ENCODE data around the gene TARP.
A peak's percentile ranks its signal among the peaks of the same experiment; 100 is the strongest.

TARP gene

GRCh38 chr7:38273286-38273995 is at the start of gene TARP:
TARP (minus strand) TSS chr7:38273636.
- no peak for DNase-seq (ENCODE audit: low spot score)

DNA sequence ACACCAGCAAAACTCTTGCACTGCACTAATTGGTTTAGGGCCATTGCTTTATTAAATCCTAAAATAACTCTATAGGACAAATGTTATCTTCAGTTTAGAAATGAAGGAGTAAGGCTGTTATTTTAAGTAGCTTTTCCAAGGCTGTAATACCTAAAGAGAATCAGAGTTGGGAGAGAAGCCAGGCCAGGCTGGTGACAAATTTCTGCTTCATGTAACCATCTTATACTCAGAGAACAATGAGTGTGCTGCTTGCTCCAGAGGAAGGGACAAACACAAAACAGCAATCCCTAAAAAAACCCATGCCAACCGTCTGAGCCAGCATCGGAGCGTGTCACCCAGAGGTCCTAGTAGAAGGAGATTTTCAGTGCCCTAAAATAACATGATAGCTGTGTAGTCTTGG is 49.7 kb upstream of the TARP start:
- DNase-seq (ENCODE audit: low spot score), result no peak

DNA sequence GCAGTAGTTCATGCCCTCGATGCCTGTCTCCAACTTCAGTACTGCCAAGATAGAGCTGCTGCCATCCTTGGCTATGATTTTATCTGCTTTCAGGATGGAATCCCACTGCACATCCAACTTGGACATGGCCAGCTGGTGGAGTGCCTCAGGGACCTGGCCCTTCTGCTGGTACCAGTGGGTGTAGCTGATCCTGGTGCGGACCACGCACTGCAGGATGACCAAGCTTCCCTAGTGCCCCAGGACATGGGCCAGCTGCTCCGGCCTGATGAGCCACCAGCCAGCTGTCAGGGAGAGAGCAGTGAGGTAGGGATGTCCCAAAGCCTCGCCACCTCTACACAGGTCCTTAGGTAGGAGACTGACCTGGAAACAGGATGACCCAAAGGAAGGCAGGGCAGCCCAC is 49.0 kb upstream of the TARP start:
- no peak for DNase-seq (ENCODE audit: low spot score)

DNA sequence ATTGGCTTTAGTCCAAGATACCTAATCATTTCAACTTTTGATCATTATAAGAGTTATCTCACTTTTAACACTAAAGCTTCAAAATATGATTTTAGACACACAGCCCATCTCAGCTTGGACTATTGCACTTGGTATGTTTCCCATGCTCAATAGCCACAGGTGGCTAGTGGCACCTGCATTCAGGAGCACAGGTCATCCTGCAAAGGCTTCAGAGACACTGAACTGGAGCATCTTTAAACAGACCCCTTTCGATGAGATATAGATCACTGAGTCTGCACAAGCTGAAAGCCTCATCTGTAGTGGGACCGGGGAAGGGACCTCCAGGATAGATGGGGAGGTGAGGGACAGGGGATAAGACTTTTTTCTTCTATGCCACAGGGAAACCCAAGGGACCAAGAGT is 48.5 kb upstream of the TARP start:
- DNase-seq (ENCODE audit: low spot score), result no peak

DNA sequence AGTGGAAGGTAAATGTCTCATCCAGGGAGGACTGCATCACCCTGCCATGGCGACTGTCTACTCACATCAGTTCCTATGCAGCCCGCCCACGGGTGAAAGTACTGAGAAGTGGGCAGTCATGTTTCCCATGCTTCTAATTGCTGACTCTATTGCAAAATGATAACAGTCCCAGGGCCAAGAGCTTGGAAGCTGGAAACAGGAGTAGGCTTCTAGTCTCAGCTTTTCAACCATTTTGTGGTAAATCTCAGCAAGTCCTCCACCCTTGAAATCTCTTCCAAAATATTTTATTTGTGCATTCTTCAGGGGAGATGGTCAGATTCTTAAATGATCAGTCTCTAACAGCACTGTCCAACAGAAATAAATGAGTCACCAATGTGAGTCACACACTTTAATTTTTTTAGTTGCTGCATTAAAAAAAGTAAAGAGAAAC is 48.1 kb upstream of the TARP start:
- DNase-seq (ENCODE audit: low spot score), result no peak

GRCh38 chr7:38321050-38321449 is 47.6 kb upstream of the TARP start:
- no peak for DNase-seq (ENCODE audit: low spot score)

DNA sequence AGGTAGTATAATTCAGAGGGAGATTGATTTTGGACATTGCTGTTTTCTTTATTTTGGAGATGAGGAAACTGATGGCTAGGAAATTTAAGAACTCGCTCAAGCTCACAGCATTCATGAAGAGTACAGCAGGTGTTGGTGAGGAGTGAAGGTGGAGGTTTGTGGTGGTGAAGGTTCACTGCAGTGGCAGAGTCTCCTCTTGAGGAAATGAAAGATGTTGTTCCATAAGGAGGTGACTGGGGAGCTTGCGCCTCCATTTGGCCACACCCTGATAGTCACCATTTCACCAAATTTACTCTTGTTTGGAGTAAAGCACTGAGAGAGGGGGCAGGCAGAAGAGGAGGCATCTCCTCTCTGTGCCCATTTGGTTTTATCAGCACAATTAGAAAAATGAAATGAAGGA is 46.4 kb upstream of the TARP start:
- no peak for DNase-seq (ENCODE audit: low spot score)

DNA sequence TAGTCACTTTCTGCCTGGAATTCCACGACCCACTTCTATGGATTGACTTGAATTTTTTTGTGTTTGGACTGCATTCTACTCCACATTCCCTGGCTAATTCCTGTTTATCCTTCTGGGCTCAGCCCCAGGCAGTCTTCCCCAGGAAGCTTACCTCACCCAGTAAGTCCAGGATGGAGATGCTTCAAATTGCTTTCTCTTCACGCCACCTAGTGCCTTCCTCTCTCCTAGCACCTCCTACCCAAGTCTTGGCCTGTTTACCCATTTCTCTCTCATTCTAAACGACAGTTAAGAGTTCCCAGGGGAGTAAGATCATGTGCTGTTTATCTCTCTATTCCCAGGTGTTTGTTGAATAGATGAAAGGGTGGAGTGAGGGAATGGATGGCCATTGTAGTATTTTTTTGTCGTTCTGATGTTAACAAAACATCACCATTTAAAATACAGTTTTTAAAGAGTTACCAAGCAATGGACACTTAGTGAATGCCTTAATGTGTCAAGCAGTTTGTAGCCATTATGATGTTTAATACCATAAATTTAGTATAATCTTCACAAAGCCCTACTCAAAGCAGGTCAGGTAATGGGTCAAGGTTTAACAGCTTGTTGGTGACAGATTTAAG is 45.5 kb upstream of the TARP start:
- DNase-seq (ENCODE audit: low spot score), result no peak

GRCh38 chr7:38318241-38318640 is 44.8 kb upstream of the TARP start:
- no peak for DNase-seq (ENCODE audit: low spot score)

- peak; percentile 46 for DNase-seq (ENCODE audit: low spot score)
These were observed 44.1 kb upstream of the TARP start for GRCh38 chr7:38317515-38317914.

DNA sequence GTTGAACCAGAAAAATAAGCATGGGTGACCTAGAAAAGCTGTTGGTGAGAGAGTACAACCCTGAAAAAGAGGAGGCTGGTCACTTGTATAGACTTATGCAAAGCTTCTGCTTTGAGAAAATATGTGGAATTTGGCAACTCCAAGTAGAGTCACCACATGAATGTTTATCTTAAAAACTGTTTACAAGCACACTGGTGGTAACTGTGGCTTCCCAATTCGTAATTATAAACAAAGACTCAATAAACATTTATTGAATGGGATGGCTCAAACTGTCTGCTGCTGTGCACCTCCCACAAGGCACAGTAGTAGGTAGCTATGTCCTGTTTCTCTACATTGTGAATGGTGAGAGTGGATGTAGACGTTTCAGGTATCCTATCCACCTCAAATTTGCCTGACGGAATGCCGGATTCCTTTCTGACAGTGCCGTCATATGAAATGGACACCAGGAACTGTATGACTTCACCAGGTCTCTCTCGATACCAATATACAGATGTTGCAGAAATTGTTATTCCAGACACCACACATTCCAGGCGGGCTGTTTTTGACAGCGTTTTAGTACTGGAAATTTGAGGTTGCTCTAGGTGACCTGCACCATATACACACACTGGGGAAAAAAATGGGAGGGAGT is 43.4 kb upstream of the TARP start:
- DNase-seq (ENCODE audit: low spot score), result no peak

- no peak for DNase-seq (ENCODE audit: low spot score)
These were observed 42.0 kb upstream of the TARP start for GRCh38 chr7:38315410-38315809.

- DNase-seq (ENCODE audit: low spot score), result no peak
These were observed 39.4 kb upstream of the TARP start for GRCh38 chr7:38312821-38313220.

DNA sequence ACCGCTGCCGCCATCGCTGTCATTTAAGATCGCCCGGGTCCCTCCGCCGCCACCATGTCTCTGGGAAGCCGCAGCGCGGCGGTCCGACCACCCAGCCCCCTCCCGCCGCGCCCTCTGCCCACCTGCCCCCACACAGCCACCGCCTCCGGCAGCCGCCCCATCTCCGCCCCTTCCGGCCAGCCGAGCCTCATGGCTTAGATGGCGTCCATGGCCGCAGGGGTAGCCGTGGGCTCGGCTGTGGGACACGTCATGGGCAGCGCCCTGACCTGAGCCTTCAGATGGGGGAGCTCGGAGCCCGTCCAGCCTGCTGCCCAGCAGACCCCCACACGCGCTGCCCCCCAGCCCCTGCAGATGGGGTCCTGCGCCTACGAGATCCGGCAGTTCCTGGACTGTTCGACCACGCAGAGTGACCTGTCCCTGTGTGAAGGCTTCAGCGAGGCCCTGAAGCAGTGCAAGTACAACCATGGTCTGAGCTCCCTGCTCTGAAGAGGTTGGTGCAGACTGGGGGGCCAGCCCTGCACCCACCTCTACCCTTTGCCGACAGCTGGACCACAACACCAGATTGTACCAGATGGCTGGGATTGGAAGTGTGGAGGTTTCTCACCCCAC is 38.0 kb upstream of the TARP start:
- DNase-seq (ENCODE audit: low spot score), result no peak

- DNase-seq (ENCODE audit: low spot score), result no peak
These were observed 37.2 kb upstream of the TARP start for GRCh38 chr7:38310591-38311101.

DNA sequence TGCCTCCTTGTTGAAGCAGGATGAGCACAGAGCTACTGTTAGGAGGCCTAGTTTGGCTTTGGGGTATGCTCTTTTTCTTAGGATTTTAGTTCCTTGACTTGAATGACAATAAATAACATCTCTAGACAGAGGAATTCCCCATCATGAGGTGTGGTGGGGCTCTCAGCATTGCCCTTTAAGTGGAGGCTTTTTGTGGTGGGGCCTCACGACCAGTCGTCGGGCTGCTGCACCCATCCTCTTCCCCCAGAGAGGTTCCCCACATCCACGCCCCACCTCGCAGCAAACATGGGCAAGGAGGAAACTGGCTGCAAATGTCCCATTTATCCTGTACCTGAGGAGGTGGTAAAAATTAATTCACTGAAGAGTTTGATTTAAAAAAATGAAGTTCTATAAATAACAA is 36.1 kb upstream of the TARP start:
- DNase-seq (ENCODE audit: low spot score), result no peak

DNA sequence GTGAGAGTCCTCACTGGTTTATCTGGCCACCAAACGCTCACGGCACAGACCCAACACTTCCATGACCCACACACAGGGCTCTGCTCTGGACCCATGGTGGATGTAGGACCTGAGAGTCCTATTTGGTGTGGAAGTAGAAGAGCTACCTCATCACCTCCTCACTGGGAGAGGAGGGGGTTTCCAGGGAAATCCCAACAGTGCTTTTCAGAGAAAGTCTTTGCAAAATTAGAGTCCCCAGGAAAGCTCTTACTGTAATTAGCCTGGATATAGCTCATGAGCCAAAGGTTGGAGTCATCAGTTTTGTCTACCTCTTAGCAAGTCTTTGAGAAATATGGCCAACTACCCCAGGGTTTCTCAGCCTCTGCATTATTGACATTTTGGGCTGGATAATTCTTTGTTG is 34.7 kb upstream of the TARP start:
- DNase-seq (ENCODE audit: low spot score), result no peak

DNA sequence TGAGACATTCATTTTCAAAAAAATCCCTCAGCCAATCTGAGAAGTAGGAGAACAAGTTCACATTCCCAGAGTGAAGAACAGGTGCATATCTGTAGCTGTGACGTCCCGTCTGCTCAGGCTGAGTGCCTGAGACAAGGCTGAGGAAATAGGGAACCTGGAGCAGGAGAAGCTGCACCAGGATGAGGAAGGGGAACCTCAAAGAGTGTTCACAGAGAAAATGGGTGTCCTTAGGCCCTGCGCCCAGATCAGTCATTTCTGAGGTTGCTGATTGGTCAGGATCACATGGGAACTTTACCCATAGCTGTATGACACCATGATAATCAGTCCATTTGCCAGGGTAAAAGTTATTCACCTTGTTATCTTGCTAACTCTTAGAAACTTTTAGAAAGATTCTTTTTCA is 34.2 kb upstream of the TARP start:
- no peak for DNase-seq (ENCODE audit: low spot score)

DNA sequence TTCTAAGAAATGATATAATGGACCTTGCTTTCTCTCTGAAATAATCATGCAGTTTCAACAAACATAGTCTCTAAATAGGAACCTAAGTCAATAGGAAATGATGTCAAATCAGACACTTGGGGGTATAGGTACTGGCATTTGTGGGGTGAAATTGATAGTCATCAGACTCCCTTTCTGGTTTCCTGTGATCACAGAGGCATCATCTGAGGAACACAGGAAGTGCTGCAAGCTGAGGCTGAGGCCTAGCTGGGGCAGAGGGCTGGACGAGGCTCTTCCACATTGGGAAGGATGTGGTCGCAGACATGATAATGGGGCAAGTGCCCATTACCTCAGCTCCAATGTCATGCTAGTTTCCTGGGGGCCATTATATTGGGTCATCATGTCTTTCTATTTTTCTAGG is 33.5 kb upstream of the TARP start:
- peak; percentile 56 for DNase-seq (ENCODE audit: low spot score)

DNA sequence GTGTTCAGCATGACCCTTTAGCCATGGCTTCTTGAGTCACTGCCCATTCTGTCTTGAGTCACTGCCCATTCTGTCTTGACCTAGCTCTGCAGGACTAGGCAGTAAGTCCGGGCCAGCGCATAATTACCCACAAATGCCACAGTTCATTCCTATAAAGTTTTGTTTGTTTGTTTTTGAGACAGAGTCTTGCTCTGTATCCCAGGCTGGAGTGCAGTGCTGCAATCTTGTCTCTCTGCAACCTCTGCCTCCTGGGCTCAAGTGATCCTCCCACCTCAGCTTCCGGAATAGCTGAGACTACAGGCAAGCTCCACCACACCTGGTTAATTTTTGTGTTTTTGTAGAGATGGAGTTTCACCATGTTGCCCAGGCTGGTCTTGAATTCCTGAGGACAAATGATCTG is 32.7 kb upstream of the TARP start:
- no peak for DNase-seq (ENCODE audit: low spot score)

GRCh38 chr7:38303866-38304265 is 30.4 kb upstream of the TARP start:
- no peak for DNase-seq (ENCODE audit: low spot score)

- DNase-seq (ENCODE audit: low spot score), result peak; percentile 32
These were observed 26.7 kb upstream of the TARP start for GRCh38 chr7:38300175-38300574.
